Activated B cell treated with CpG ODN at 0.5 μM for 24 hours (primary cell): Measurements from ENCODE around the gene ELAC2. TPM values are rescaled to one million over a fixed set of nuclear protein-coding genes. Genes with fewer than 3 reads are reported as not detected.

Experiments
- ATAC-seq: fragments of 200-7000 bp; cut with Tn5 transposase; one replicate; pipeline ENCODE4 v1.10.0; 2021; ENCODE audit warnings: low read depth, mild to moderate bottlenecking, moderate library complexity
- CTCF ChIA-PET: fragments of 350-600 bp; sonication (Branson Sonifier 250); formaldehyde crosslinking; loops from one replicate; lab custom pipeline; 2021; ENCODE audit warnings: antibody characterized with exemption; lab: Charles Lee
- POLR2A ChIA-PET: fragments of 350-600 bp; sonication (Branson Sonifier 250); formaldehyde crosslinking; loops from one replicate; lab custom pipeline; 2021; ENCODE audit warnings: antibody characterized with exemption; lab: Charles Lee
- DNase-seq: peaks from one replicate; pipeline ENCODE4 v3.0.0; 2022
- H3K27ac Mint-ChIP-seq: one replicate; pipeline ENCODE4 v1.8.0; 2020; ENCODE audit warnings: mixed read lengths
- H3K27me3 Mint-ChIP-seq: one replicate; pipeline ENCODE4 v1.8.0; 2021; ENCODE audit warnings: mixed read lengths
- H3K36me3 Mint-ChIP-seq: one replicate; pipeline ENCODE4 v1.8.0; 2021; ENCODE audit warnings: low read depth, mixed read lengths
- H3K4me1 Mint-ChIP-seq: one replicate; pipeline ENCODE4 v1.8.0; 2021; ENCODE audit warnings: mixed read lengths
- H3K4me3 Mint-ChIP-seq: one replicate; pipeline ENCODE4 v1.8.0; 2020; ENCODE audit warnings: mild to moderate bottlenecking, mixed read lengths
- H3K9me3 Mint-ChIP-seq: one replicate; pipeline ENCODE4 v1.8.0; 2020; ENCODE audit warnings: mixed read lengths
- CTCF ChIP-seq: fragments of 200-600 bp; IDR thresholded peaks from one replicate; pipeline ENCODE4 v1.8.0; 2022; ENCODE audit warnings: antibody characterized with exemption, mild to moderate bottlenecking
- intact Hi-C: fragments of 100-400 bp; cut with micrococcal nuclease; formaldehyde crosslinking; loops from one replicate; pipeline ENCODE4 v1.15.1; 2024
- total RNA-seq: library from RNA; stranded (reverse); gene quantifications from 2 replicates; pipeline ENCODE4 v1.2.3, GENCODE V29; 2022

Gene ELAC2
- total RNA-seq, 1 donor from 2014 or later, result 90.6 TPM

GRCh38 chr17:12973496-12974004 lies 44.3 kb downstream of the ELAC2 start:
- H3K27me3 Mint-ChIP-seq, result peaks cover 15% of the 10 kb centered on the region
- POLR2A ChIA-PET, result no interaction called here

GRCh38 chr17:12967962-12968361 lies 49.9 kb downstream of the ELAC2 start:
- no peak overlapping the region for H3K27ac Mint-ChIP-seq
- H3K36me3 Mint-ChIP-seq, result no peaks in the 10 kb centered on the region
- H3K4me1 Mint-ChIP-seq, result no peaks in the 10 kb centered on the region
- TF ChIP-seq CTCF, result no peak
- H3K9me3 Mint-ChIP-seq, result no peaks in the 10 kb centered on the region
- intact Hi-C loops, result no loop called here
- ATAC-seq (no peak), DNase-seq (no peak)
- POLR2A ChIA-PET, result no interaction called here
- H3K4me3 Mint-ChIP-seq, result no peak overlapping the region
- CTCF ChIA-PET, result no interaction called here
- peaks cover 6% of the 10 kb centered on the region for H3K27me3 Mint-ChIP-seq

More at GRCh38 chr17:12973496-12974004, 44.3 kb downstream of the ELAC2 start:
- no peaks in the 10 kb centered on the region for H3K36me3 Mint-ChIP-seq
- no peak for TF ChIP-seq CTCF
- intact Hi-C loops, result no loop called here
- DNase-seq (no peak), ATAC-seq (no peak)
- no peak overlapping the region for H3K27ac Mint-ChIP-seq
- CTCF ChIA-PET, result no interaction called here
- H3K9me3 Mint-ChIP-seq, result no peaks in the 10 kb centered on the region
- H3K4me1 Mint-ChIP-seq, result peaks cover 3% of the 10 kb centered on the region
- H3K4me3 Mint-ChIP-seq, result no peak overlapping the region

- POLR2A ChIA-PET, result no interaction called here
- no peaks in the 10 kb centered on the region for H3K4me1 Mint-ChIP-seq
- CTCF ChIA-PET, result no interaction called here
- no peak for DNase-seq
- TF ChIP-seq CTCF, result no peak
- peaks cover under 1% of the 10 kb centered on the region for H3K27me3 Mint-ChIP-seq
- H3K36me3 Mint-ChIP-seq, result no peaks in the 10 kb centered on the region
- H3K27ac Mint-ChIP-seq, result no peak overlapping the region
- intact Hi-C loops, result no loop called here
- no peaks in the 10 kb centered on the region for H3K9me3 Mint-ChIP-seq
- ATAC-seq, result no peak
- H3K4me3 Mint-ChIP-seq, result no peak overlapping the region
These were observed 51.4 kb downstream of the ELAC2 start for GRCh38 chr17:12966413-12966812.

- ATAC-seq, result no peak
- no peaks in the 10 kb centered on the region for H3K27me3 Mint-ChIP-seq
- H3K27ac Mint-ChIP-seq, result no peak overlapping the region
- no peak overlapping the region for H3K4me3 Mint-ChIP-seq
- POLR2A ChIA-PET, result no interaction called here
- no peaks in the 10 kb centered on the region for H3K36me3 Mint-ChIP-seq
- CTCF ChIA-PET, result no interaction called here
- TF ChIP-seq CTCF, result no peak
- no peak for DNase-seq
- no peaks in the 10 kb centered on the region for H3K4me1 Mint-ChIP-seq
- intact Hi-C loops, result no loop called here
- H3K9me3 Mint-ChIP-seq, result no peaks in the 10 kb centered on the region
These were observed 51.8 kb downstream of the ELAC2 start for GRCh38 chr17:12965988-12966387.

GRCh38 chr17:12964840-12965239 lies 53.0 kb downstream of the ELAC2 start:
- CTCF ChIA-PET, result no interaction called here
- intact Hi-C loops, result no loop called here
- Mint-ChIP-seq H3K36me3 (no peaks in the 10 kb centered on the region), H3K27ac (no peak overlapping the region), H3K4me3 (no peak overlapping the region), H3K4me1 (no peaks in the 10 kb centered on the region), H3K9me3 (no peaks in the 10 kb centered on the region), H3K27me3 (no peaks in the 10 kb centered on the region)
- no peak for DNase-seq
- no peak for TF ChIP-seq CTCF
- POLR2A ChIA-PET, result no interaction called here
- ATAC-seq, result no peak
